ENCODE measurements around the gene IRS4.
A peak's percentile ranks its signal among the peaks of the same experiment; 100 is the strongest.

Gene IRS4

DNA sequence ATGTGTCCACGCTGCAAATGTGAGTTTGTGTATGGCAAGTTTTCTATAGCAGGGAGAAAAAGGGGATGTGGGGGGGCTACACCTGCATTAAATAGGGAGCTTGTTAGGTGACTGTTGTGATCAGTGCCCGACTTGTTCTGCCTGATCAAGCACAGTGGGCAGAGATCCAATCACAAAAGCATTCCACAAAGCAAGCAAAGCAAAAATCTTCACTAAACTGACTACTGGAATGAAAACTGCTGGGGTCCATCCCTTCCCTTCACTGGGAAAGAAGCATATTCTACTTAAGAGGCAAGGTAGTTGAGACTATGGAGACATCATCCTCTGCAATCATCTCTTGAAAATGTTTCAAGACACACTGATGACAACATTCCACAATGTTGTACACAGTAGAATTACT lies 5.2 kb downstream of the IRS4 start:
- WGBS, 2 experiments = 0% methylated on average over 2 of the region's 2 CpGs
- Histone ChIP-seq H3K4me3 (ENCODE audit: insufficient read depth, low read depth, low read length) (peak overlapping the region; percentile 41), H3K9me3 (ENCODE audit: control insufficient read depth, low read length) (no peaks in the 10 kb centered on the region), H3K27me3 (ENCODE audit: control insufficient read depth, insufficient read depth, low read length, poor library complexity, severe bottlenecking) (peaks cover 46% of the 10 kb centered on the region), H3K4me1 (ENCODE audit: control insufficient read depth, insufficient read depth, low read length) (no peaks in the 10 kb centered on the region), H3K27ac (ENCODE audit: insufficient read depth, low read depth, low read length, poor library complexity, severe bottlenecking) (peak overlapping the region; percentile 50), H3K36me3 (ENCODE audit: control insufficient read depth, insufficient read depth, low read length) (no peaks in the 10 kb centered on the region)

GRCh38 chrX:108726748-108727147 lies 9.6 kb downstream of the IRS4 start:
- H3K36me3 ChIP-seq (ENCODE audit: control insufficient read depth, insufficient read depth, low read length) = no peaks in the 10 kb centered on the region
- H3K27me3 ChIP-seq (ENCODE audit: control insufficient read depth, insufficient read depth, low read length, poor library complexity, severe bottlenecking) = peaks cover 2% of the 10 kb centered on the region
- H3K9me3 ChIP-seq (ENCODE audit: control insufficient read depth, low read length) = no peaks in the 10 kb centered on the region
- no peak overlapping the region for H3K4me3 ChIP-seq (ENCODE audit: insufficient read depth, low read depth, low read length)
- no peak overlapping the region for H3K27ac ChIP-seq (ENCODE audit: insufficient read depth, low read depth, low read length, poor library complexity, severe bottlenecking)
- no peaks in the 10 kb centered on the region for H3K4me1 ChIP-seq (ENCODE audit: control insufficient read depth, insufficient read depth, low read length)
- 83 to 94% methylated on average over 2 to 3 of the region's 3 CpGs for WGBS, 2 experiments

DNA sequence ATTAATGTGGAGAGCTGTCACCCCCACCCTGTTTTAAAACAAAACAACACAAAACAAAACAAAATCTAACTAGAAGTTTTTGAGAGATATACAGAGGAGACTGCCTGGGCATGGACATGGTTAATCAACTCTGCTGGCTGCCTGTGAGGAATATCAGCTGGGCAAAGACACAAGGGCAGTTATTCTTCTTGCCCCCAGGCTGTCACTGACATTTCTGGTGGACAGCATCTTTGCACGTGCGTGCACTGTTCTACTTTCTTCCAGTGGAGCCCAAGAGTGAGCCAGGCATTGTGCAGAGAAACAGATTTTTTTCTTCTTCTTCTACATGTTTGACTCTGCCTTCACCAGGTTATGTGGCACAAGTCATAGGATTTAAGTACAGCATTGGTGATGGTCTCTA lies 13.8 kb downstream of the IRS4 start:
- Histone ChIP-seq H3K36me3 (ENCODE audit: control insufficient read depth, insufficient read depth, low read length) (no peaks in the 10 kb centered on the region), H3K27ac (ENCODE audit: insufficient read depth, low read depth, low read length, poor library complexity, severe bottlenecking) (no peak overlapping the region), H3K9me3 (ENCODE audit: control insufficient read depth, low read length) (no peaks in the 10 kb centered on the region), H3K4me1 (ENCODE audit: control insufficient read depth, insufficient read depth, low read length) (no peaks in the 10 kb centered on the region), H3K27me3 (ENCODE audit: control insufficient read depth, insufficient read depth, low read length, poor library complexity, severe bottlenecking) (no peaks in the 10 kb centered on the region), H3K4me3 (ENCODE audit: insufficient read depth, low read depth, low read length) (no peak overlapping the region)
- 86 to 88% methylated on average over 2 of the region's 2 CpGs for WGBS, 2 experiments

DNA sequence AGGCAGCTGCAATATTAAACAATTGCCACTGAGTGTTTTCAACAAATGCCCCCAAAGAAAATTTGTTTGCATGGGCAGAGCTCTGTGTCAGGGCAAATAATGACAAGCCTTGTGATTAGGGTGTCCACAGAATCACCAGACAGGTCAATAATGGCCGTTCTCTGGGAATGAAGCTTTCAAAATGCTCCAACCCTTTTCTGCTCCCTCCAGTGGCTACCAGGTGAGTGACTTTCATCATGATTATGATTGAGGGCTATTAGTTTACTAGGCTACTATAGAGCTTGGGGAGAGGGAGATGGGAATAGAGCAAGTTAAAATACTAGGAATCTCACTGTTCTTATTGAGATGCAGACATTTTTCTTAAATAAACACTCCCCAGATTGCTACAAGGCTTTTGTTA lies 23.5 kb downstream of the IRS4 start:
- Histone ChIP-seq H3K4me3 (ENCODE audit: insufficient read depth, low read depth, low read length) (no peak overlapping the region), H3K27ac (ENCODE audit: insufficient read depth, low read depth, low read length, poor library complexity, severe bottlenecking) (no peak overlapping the region), H3K4me1 (ENCODE audit: control insufficient read depth, insufficient read depth, low read length) (no peaks in the 10 kb centered on the region), H3K36me3 (ENCODE audit: control insufficient read depth, insufficient read depth, low read length) (no peaks in the 10 kb centered on the region), H3K27me3 (ENCODE audit: control insufficient read depth, insufficient read depth, low read length, poor library complexity, severe bottlenecking) (no peaks in the 10 kb centered on the region), H3K9me3 (ENCODE audit: control insufficient read depth, low read length) (no peaks in the 10 kb centered on the region)
- 75 to 89% methylated on average over 1 of the region's 1 CpG for WGBS, 2 experiments

GRCh38 chrX:108704839-108705238 lies 31.5 kb downstream of the IRS4 start:
- Histone ChIP-seq H3K4me1 (ENCODE audit: control insufficient read depth, insufficient read depth, low read length) (no peaks in the 10 kb centered on the region), H3K9me3 (ENCODE audit: control insufficient read depth, low read length) (no peaks in the 10 kb centered on the region), H3K4me3 (ENCODE audit: insufficient read depth, low read depth, low read length) (no peak overlapping the region), H3K36me3 (ENCODE audit: control insufficient read depth, insufficient read depth, low read length) (no peaks in the 10 kb centered on the region), H3K27ac (ENCODE audit: insufficient read depth, low read depth, low read length, poor library complexity, severe bottlenecking) (no peak overlapping the region), H3K27me3 (ENCODE audit: control insufficient read depth, insufficient read depth, low read length, poor library complexity, severe bottlenecking) (no peaks in the 10 kb centered on the region)
- WGBS, 2 experiments = 100% methylated on average over 1 to 2 of the region's 2 CpGs

DNA sequence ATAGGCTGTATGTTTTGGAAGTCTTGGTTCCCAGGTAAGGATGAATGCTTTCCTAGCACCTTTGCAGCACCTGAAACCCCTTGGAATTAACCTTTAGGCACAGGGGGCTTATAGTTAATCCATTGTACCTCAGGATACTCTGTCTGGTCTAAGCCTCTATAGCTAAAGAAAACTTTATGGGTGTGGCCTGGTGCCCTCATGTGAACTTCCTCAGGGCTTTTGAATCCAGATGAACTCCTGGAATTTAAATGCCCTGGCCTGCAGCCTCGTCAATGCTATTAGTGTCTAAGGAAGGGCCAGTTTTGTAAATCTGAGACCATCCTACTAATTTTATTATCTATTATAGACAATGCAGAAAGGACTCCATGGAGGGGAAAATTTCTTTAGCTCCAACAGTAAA lies 33.8 kb downstream of the IRS4 start:
- H3K4me1 ChIP-seq (ENCODE audit: control insufficient read depth, insufficient read depth, low read length) = no peaks in the 10 kb centered on the region
- no peaks in the 10 kb centered on the region for H3K9me3 ChIP-seq (ENCODE audit: control insufficient read depth, low read length)
- no peak overlapping the region for H3K27ac ChIP-seq (ENCODE audit: insufficient read depth, low read depth, low read length, poor library complexity, severe bottlenecking)
- H3K27me3 ChIP-seq (ENCODE audit: control insufficient read depth, insufficient read depth, low read length, poor library complexity, severe bottlenecking) = no peaks in the 10 kb centered on the region
- no peaks in the 10 kb centered on the region for H3K36me3 ChIP-seq (ENCODE audit: control insufficient read depth, insufficient read depth, low read length)
- no peak overlapping the region for H3K4me3 ChIP-seq (ENCODE audit: insufficient read depth, low read depth, low read length)
- WGBS, 2 experiments = 83% methylated on average over 1 of the region's 1 CpG; no CpG with 5 or more reads in 1 of the 2 experiments

DNA sequence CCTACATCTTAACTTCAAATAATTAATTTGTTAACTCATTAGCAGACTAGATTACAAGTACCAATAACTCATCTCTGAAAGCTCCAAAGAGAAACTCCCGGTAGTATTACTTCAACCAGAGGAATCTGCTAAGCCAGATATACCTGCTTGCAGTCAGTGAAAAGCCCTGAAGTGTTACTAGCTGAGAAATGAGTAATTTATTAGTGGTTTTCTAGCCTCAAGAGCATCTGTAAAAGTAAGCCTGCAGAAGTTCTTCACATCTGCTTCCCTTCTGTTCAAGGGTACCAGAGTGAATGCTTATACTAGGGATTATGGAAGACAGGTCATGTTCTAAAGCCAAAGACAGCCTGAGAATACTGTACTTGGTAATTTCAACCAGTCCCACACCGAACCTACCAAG lies 34.7 kb downstream of the IRS4 start:
- Histone ChIP-seq H3K27me3 (ENCODE audit: control insufficient read depth, insufficient read depth, low read length, poor library complexity, severe bottlenecking) (no peaks in the 10 kb centered on the region), H3K27ac (ENCODE audit: insufficient read depth, low read depth, low read length, poor library complexity, severe bottlenecking) (no peak overlapping the region), H3K36me3 (ENCODE audit: control insufficient read depth, insufficient read depth, low read length) (no peaks in the 10 kb centered on the region), H3K4me3 (ENCODE audit: insufficient read depth, low read depth, low read length) (no peak overlapping the region), H3K9me3 (ENCODE audit: control insufficient read depth, low read length) (no peaks in the 10 kb centered on the region), H3K4me1 (ENCODE audit: control insufficient read depth, insufficient read depth, low read length) (no peaks in the 10 kb centered on the region)
- 84 to 98% methylated on average over 2 of the region's 2 CpGs for WGBS, 2 experiments

GRCh38 chrX:108699368-108699767 lies 37.0 kb downstream of the IRS4 start:
- Histone ChIP-seq H3K9me3 (ENCODE audit: control insufficient read depth, low read length) (no peaks in the 10 kb centered on the region), H3K27ac (ENCODE audit: insufficient read depth, low read depth, low read length, poor library complexity, severe bottlenecking) (no peak overlapping the region), H3K27me3 (ENCODE audit: control insufficient read depth, insufficient read depth, low read length, poor library complexity, severe bottlenecking) (no peaks in the 10 kb centered on the region), H3K4me3 (ENCODE audit: insufficient read depth, low read depth, low read length) (no peak overlapping the region), H3K36me3 (ENCODE audit: control insufficient read depth, insufficient read depth, low read length) (no peaks in the 10 kb centered on the region), H3K4me1 (ENCODE audit: control insufficient read depth, insufficient read depth, low read length) (no peaks in the 10 kb centered on the region)
- WGBS, 2 experiments = 47 to 70% methylated on average over 1 of the region's 1 CpG

GRCh38 chrX:108696690-108697089 lies 39.7 kb downstream of the IRS4 start:
- Histone ChIP-seq H3K4me1 (ENCODE audit: control insufficient read depth, insufficient read depth, low read length) (no peaks in the 10 kb centered on the region), H3K9me3 (ENCODE audit: control insufficient read depth, low read length) (no peaks in the 10 kb centered on the region), H3K4me3 (ENCODE audit: insufficient read depth, low read depth, low read length) (no peak overlapping the region), H3K27me3 (ENCODE audit: control insufficient read depth, insufficient read depth, low read length, poor library complexity, severe bottlenecking) (no peaks in the 10 kb centered on the region), H3K27ac (ENCODE audit: insufficient read depth, low read depth, low read length, poor library complexity, severe bottlenecking) (no peak overlapping the region), H3K36me3 (ENCODE audit: control insufficient read depth, insufficient read depth, low read length) (no peaks in the 10 kb centered on the region)
- WGBS, 2 experiments = 95 to 100% methylated on average over 2 of the region's 3 CpGs
